GM21390 (cell line): ENCODE results near the gene CFAP92.

ENCODE experiments used
- ATAC-seq: cut with Tn5 transposase; IDR thresholded peaks from one replicate; pipeline ENCODE4 v1.9.1; 2021; ENCODE audit not compliant: unreplicated experiment

The CFAP92 gene

GRCh38 chr3:128993461-128994172 lies at the start of gene CFAP92:
TSS of gene CFAP92 (minus strand) at chr3:128994076. CDS start at chr3:128993304, 772 bp downstream.
- peak; percentile 92 for ATAC-seq

GRCh38 chr3:129040579-129041300 lies 46.9 kb upstream of the CFAP92 start:
- no peak for ATAC-seq

GRCh38 chr3:129040039-129040336 lies 46.1 kb upstream of the CFAP92 start:
- ATAC-seq, result no peak

DNA sequence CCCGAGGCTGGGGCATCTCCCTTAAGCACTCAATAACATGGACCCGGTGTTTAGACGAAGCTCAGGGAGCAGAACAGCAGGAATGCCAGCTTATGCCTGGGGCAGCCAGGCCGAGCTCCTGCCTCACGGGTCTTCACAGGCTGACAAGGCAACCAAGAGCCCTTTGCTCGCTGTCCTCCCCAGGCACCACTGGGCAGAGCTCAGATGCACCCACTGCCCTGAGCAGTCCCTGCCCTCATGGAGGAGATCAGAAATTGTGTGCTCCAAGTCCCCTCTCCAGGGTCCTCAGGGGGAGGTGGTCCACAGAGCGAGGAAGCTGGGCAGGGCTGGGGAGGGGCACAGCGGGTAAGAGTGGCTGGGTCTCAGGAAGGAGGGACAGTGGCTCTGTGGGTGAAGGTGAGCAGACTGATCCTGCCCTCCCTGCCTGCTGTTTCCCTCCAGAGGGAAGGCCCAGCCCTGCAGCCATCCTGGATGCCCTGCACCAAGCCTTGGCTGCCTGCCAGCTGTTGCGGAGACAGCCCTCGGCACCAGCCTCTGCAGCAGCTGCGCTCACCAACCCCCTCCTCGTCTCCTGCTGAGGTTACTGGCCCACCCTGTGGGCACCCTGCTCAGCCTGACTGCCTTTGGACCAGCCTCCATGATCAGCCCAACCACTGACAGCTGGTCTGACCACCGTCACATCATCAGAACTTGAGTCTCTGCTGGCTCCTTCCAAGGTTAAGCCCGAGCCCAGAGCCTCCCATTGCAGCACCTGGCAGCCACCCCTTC lies 45.6 kb upstream of the CFAP92 start:
- ATAC-seq, result no peak

DNA sequence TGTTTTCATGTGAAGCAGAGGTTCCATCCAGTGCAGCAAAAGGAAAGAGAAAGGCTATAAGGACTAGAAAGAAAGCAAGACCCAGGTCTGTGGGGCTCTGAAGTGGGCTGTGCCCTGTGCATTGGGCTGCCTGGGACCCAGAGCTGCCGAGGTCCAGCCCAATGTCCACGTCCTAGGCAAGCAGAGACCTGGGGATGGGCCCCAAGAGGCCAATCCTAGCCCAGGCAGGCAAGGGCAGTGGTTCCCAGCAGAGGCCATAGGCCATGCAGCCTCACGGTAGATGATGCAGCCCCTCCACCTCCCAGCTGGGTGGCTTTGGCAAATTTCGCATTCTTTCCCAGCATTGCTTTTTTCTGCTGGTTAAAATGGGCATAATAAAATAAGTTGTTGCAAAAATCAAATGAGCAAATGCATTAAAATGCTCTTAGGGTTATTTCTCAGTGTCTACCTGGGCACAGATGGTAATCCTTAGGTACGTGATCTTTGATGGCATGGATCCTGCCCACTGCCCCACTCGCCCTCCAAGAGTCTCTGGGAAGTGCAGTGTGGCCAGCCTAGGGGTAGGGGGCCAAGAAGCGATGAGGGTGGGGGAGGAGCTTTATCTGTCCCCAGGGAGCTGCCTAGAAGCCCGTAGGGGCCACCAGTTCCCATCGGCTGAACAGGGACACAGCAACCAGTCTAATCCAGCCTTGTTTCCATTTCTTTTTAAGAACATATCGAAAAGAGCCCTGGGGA lies 44.4 kb upstream of the CFAP92 start:
- ATAC-seq, result no peak

DNA sequence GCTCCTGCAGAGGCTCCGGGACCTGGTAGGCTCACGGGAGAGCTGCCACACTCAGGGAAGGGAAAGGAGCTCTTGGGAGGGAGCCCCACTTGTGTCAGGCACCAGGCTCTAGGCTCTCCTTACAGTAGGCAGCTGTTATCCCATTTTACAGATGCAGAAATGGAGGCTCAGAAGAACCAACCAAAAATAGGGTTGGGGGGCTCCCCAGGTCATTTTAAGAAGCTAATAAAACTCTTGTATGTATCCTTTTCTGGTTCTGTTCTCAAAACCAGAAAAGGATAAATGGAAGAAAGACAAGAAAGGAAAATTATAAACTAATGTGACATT lies 43.2 kb upstream of the CFAP92 start:
- no peak for ATAC-seq

- ATAC-seq, result no peak
Measured at GRCh38 chr3:129036222-129037092, 42.6 kb upstream of the CFAP92 start.

DNA sequence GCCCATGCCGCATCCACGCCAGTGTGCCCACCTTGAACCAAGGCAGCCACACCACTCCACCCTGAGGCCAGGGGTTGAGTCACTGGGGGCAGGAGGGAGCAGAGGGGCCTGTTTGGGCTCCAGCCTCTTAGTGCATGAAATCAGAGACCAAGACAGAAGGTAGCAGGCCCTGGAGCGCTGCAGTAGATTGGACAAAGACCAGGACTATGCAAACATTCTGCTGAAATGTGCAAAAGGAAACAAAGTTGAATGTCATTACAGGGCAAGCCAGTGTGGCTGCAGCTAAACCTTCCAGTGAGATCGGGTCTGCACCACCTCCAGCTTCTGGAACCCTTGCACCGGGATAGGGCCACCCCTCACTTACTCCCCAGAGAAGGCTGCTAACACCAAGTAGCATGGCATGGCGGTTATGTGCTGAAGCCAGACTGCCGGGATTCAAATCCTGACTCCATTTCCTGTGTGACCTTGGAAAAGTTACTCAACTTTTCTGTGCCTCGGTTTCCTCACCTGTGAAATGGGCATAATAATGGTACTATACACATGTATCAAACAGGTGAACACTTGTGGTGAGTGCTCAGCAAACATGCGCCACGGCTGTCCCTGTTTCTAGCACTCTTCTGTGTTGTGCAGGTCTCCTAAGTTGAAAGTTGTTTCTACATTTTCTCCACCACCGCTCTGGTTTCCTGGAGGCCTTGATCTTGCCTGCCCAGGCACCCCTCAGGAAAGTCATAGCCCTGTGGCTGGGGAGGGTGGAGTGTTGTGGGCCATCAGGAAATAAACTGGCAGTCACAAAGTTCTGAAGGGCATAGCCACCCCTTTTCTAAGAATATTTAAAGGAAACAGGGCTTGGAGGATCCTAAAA lies 41.7 kb upstream of the CFAP92 start:
- no peak for ATAC-seq

DNA sequence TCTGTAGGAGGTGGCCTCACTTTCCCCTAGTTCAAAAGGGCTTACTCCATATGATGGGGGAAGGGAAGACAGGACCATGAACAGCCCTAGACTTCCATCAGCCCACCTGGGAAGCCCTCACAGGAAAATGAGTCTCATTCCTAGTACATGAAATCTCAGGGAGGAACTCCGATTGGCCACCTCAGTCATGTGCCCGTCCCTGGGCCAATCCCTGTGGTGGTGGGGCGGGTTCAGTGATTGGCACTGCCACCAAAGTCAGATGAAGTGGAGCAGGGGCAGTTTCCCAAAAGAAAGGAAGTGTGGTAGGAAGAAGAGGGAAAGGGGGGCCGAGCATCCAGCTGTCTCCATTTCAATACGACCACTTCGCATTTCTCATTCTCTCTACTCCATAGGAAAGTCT lies 40.8 kb upstream of the CFAP92 start:
- no peak for ATAC-seq

DNA sequence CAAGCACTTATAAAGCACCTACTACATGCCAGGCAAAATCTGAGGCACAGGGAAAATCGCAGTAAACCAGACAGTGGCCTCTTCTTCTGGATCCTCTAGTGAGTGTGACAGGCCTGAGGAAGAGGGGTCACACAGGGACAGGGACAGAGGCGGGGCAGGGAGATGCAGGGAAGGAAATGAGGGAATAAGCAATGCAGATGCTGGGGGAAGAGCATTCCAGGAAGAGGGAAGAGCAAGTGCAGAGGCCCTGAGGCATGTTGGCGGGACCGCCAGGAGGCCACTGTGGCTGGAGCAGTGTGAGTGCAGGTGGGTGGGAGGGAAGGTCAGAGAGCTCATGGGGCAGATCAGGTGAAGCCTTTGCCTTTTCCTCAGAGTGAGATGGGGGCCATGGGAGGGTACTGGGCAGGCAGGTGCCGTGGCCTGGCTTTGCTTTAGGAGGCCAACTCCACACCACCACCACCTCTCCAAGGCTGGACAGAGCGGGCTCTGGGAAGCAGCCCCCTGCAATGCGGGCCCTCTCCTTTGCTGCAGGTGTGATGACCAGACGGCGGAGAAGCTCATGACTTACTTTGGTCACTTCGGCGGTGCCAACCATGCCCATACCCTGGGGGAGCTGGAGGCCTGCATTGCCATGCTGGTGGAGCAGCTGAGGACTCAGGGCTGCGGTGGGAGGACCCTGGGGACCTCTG lies 39.9 kb upstream of the CFAP92 start:
- no peak for ATAC-seq

- no peak for ATAC-seq
Measured at GRCh38 chr3:129033151-129033550, 39.3 kb upstream of the CFAP92 start.

GRCh38 chr3:129032716-129033115 lies 38.8 kb upstream of the CFAP92 start:
- no peak for ATAC-seq

DNA sequence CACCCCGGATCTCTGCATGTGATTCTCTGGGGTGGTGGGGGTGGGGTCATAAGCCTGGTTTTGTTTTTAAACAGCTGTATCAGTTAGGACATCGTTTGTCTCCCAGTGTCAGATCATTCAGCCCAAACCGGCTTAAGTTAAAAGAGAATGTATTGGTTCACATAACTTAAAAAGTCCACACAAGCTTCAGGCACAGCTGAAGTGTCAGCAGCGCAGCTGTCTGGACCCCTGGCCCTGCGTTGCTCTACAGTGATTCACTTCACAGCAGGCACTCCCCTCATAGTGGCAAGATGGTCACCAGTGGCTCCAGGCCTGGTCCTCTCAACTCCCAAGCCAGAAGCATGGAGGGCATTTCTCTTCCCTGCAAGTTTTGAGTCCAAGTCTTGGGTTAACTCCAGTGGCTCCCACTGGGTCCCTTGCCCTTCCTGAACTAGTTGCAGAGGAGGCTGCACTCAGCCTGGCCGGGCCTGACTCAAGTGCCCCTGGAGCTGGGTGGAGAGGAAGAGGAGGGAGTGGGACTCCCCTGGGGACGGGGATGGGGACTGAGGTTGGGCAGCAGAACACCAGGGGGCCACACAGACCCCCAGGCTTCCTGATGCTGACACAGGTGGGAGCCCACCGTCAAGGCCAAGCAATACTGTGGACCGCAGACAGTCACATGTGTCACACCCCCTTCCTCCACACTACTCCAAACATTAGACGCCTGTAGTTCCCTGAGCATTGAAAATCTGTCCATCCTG lies 37.8 kb upstream of the CFAP92 start:
- no peak for ATAC-seq

- ATAC-seq, result no peak
Measured at GRCh38 chr3:129030611-129031010, 36.7 kb upstream of the CFAP92 start.

DNA sequence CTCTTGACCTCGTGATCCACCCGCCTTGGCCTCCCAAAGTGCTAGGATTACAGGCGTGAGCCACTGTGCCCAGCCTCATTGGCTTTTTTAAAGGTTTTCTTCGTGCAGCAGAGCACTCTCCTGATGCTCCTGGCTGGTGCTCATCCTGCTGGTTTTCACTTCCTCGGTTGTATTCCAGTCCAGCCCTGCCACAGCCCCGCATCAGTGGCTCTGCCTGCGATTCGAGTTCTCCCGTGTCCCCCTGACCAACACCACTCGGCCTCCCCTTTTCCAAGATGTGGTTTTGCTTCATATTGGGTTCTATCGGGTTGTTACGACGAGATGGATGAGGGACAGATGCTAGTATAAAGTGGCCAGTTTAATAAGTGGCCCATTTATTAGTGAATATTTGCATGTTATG lies 35.0 kb upstream of the CFAP92 start:
- no peak for ATAC-seq

DNA sequence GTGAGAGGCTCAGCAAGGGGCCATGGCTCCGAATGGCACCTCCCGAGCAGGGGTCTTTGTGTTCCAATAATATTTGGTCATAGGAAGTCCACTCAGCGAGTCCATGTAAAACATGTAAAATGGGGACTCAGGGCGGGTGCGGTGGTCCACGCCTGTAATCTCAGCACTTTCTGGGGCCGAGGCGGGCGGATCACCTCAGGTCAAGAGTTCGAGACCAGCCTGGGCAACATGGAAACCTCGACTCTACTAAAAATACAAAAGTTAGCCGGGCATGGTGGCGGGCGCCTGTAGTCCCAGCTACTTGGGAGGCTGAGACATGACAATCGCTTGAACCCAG lies 33.6 kb upstream of the CFAP92 start:
- ATAC-seq, result no peak

DNA sequence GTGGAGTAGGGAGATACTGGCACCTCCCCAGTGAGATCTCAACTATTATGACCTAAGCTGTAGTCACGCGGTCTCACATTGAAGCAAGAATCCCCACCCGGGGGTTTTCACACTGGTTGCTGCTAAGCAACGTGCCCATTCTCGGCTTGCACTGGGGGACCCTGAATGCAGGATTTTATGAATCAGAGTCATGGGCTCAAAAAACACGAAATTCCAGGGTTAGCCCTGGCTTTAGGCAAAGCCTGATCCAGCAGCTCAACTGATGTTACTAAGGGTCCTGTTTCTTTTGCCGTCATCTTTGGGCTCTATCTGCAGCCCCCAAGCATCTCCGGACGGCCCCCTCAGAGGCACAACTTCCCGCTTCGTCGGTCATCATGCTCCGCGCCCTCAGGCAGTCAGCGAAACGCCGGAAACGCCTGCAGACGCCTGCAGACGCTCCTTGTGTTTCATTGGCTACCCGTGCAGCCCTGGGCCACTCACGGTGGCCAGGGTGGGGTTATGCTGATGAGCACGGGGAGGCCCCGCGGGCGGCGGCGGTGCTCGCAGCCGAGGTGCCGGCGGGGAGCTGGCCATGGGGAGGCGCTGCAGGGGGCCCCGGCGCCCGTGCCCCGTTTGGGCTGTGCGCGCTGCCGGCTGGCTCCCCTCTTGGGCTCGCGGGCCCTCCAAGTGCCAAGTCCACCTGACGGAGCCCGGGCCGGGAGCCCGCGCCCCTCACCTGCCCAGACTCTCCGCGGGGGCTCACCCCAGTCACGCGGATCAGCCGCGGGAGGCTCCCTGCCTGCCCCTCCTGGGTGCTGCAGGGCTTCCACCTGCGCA lies 33.1 kb upstream of the CFAP92 start:
- peak; percentile 99 for ATAC-seq
